ENCODE results near the gene RABEP2. TPM values are rescaled to one million over a fixed set of nuclear protein-coding genes. Genes with fewer than 3 reads are reported as not detected.

Gene RABEP2
- total RNA-seq, 1 experiment from 2014 or later = 13.4 TPM

DNA sequence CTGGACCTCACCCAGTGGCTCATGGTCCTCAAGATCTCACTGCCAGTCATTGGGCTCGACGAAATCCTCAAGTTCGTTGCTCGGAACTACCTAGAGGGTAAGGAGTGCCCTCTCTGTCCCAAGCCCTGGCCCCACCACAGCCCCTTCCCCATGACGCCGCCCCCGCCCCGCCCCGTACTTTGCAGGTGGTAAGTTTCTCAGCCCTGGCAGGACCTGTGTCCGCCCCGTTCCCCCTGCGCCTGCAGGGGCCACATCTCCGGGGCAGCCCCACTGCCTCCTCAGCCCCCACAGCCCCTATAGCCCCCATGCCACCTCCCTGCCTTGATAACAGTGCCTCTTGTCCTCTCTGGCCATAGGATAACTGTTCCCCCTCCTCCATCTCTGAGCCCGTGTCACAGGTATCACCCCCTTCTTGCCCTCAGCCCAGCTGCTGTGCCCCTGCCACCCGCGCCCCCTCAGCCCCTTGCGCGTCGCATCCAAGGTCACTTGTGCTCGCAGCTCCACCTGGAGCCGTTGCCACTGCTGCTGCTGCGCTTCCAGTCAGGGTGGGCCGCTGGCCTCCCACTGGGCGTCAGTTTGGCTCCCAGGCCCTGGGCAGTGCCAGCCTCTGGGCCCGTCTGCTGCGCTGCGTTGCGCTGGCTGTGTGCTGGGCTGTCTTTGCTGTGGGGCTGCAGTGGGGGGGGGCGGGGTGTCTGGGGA is 21.5 kb downstream of the RABEP2 start (continued):
- TF ChIP-seq, protein P1, sequence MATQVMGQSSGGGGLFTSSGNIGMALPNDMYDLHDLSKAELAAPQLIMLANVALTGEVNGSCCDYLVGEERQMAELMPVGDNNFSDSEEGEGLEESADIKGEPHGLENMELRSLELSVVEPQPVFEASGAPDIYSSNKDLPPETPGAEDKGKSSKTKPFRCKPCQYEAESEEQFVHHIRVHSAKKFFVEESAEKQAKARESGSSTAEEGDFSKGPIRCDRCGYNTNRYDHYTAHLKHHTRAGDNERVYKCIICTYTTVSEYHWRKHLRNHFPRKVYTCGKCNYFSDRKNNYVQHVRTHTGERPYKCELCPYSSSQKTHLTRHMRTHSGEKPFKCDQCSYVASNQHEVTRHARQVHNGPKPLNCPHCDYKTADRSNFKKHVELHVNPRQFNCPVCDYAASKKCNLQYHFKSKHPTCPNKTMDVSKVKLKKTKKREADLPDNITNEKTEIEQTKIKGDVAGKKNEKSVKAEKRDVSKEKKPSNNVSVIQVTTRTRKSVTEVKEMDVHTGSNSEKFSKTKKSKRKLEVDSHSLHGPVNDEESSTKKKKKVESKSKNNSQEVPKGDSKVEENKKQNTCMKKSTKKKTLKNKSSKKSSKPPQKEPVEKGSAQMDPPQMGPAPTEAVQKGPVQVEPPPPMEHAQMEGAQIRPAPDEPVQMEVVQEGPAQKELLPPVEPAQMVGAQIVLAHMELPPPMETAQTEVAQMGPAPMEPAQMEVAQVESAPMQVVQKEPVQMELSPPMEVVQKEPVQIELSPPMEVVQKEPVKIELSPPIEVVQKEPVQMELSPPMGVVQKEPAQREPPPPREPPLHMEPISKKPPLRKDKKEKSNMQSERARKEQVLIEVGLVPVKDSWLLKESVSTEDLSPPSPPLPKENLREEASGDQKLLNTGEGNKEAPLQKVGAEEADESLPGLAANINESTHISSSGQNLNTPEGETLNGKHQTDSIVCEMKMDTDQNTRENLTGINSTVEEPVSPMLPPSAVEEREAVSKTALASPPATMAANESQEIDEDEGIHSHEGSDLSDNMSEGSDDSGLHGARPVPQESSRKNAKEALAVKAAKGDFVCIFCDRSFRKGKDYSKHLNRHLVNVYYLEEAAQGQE (IDR thresholded peaks at IDR 0.05; ENCODE audit: low read depth) = no peak

DNA sequence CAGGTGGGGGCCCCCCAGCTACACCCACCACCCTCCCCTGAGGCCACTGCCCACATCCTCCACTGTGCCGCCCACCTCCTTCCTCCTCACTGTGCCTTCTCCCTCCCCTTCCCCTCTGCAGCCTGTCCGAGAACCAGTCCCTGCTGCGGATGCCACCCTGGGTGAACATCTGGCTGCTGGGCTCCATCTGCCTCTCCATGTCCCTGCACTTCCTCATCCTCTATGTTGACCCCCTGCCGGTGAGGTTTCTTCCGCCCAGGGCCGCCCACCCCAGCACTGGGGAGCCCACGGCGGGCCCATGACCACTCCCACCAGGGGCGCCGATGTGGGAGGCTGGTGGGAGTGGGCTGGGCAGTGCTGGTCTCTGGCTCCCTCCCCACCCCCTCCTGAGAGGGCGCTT is 22.1 kb downstream of the RABEP2 start:
- no peak for ATAC-seq
- POLR2A ChIA-PET = no interaction called here

More for the DNA sequence above, 22.1 kb downstream of the RABEP2 start:
- no peaks in the 10 kb centered on the region for H3K9me3 ChIP-seq (ENCODE audit: control insufficient read depth in 1 of 2, insufficient read depth in 1 of 2, low read depth in 1 of 2, low read length in 2 of 2)
- CTCF ChIA-PET = no interaction called here
- RAD21 ChIA-PET (ENCODE audit: low non-redundant PET in 1 of 2, low total read pairs in 2 of 2, uncharacterized antibody in 2 of 2, unreplicated experiment in 2 of 2) = no interaction called here
- intact Hi-C loops (cut with micrococcal nuclease) = no loop called here
- no peaks in the 10 kb centered on the region for H3K27me3 ChIP-seq (ENCODE audit: insufficient read depth, low read length)
- H3K9me2 ChIP-seq (ENCODE audit: insufficient read depth) = no peaks in the 10 kb centered on the region
- no peak overlapping the region for H2AFZ ChIP-seq (ENCODE audit: low read depth, low read length, poor library complexity, severe bottlenecking)
- no peak for DNase-seq (ENCODE audit: low read depth, low spot score)
- peaks cover 5 to 12% of the 10 kb centered on the region in 2 experiments; a peak in 3 of 4 replicates for H3K4me1 ChIP-seq (ENCODE audit: control insufficient read depth in 1 of 2, insufficient read depth in 2 of 2, low read length in 2 of 2)
- no TSS peak for BruUV-seq (replicated peaks)
- H4K20me1 ChIP-seq (ENCODE audit: insufficient read depth) = no peaks in the 10 kb centered on the region
- TF ChIP-seq, protein P2, sequence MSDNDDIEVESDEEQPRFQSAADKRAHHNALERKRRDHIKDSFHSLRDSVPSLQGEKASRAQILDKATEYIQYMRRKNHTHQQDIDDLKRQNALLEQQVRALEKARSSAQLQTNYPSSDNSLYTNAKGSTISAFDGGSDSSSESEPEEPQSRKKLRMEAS (IDR thresholded peaks at IDR 0.05) = no peak
- TF ChIP-seq SP1 (IDR thresholded peaks at IDR 0.05; ENCODE audit: low read depth) (no peak), EZH2phosphoT487 (IDR thresholded peaks at IDR 0.05; ENCODE audit: borderline replicate concordance) (no peak), FOSL1 (IDR thresholded peaks at IDR 0.05; ENCODE audit: low read depth) (no peak), POLR2AphosphoS5 (IDR thresholded peaks at IDR 0.05; ENCODE audit: low read depth, low read length) (no peak), SIN3A (IDR thresholded peaks at IDR 0.05; ENCODE audit: low read depth) (no peak), TCF7L2 (IDR thresholded peaks at IDR 0.05; ENCODE audit: borderline replicate concordance, extremely low read depth, insufficient read depth, insufficient read length) (no peak), CEBPB (IDR thresholded peaks at IDR 0.05; ENCODE audit: low read depth) (no peak), ZFX (IDR thresholded peaks at IDR 0.05) (no peak), CBX3 (IDR thresholded peaks at IDR 0.05; ENCODE audit: low read depth) (no peak), SRF (IDR thresholded peaks at IDR 0.05; ENCODE audit: low read depth) (no peak), EGR1 (IDR thresholded peaks at IDR 0.05; ENCODE audit: low read depth) (no peak), ELF1 (IDR thresholded peaks at IDR 0.05; ENCODE audit: borderline replicate concordance, low read depth) (no peak)
- TF ChIP-seq, protein P3, sequence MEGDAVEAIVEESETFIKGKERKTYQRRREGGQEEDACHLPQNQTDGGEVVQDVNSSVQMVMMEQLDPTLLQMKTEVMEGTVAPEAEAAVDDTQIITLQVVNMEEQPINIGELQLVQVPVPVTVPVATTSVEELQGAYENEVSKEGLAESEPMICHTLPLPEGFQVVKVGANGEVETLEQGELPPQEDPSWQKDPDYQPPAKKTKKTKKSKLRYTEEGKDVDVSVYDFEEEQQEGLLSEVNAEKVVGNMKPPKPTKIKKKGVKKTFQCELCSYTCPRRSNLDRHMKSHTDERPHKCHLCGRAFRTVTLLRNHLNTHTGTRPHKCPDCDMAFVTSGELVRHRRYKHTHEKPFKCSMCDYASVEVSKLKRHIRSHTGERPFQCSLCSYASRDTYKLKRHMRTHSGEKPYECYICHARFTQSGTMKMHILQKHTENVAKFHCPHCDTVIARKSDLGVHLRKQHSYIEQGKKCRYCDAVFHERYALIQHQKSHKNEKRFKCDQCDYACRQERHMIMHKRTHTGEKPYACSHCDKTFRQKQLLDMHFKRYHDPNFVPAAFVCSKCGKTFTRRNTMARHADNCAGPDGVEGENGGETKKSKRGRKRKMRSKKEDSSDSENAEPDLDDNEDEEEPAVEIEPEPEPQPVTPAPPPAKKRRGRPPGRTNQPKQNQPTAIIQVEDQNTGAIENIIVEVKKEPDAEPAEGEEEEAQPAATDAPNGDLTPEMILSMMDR (IDR thresholded peaks at IDR 0.05 in 2 of 3, conservative IDR thresholded peaks at IDR 0.05 in 1 of 3; ENCODE audit: borderline replicate concordance in 1 of 3, insufficient read depth in 1 of 3, low read depth in 2 of 3, low read length in 2 of 3) = no peak
- TF ChIP-seq, protein P4, sequence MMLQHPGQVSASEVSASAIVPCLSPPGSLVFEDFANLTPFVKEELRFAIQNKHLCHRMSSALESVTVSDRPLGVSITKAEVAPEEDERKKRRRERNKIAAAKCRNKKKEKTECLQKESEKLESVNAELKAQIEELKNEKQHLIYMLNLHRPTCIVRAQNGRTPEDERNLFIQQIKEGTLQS (IDR thresholded peaks at IDR 0.05) = no peak
- H3K79me2 ChIP-seq (ENCODE audit: insufficient read depth, low read length) = no peaks in the 10 kb centered on the region
- H3K36me3 ChIP-seq (ENCODE audit: control insufficient read depth in 1 of 2, insufficient read depth in 2 of 2, low read length in 2 of 2) = no peaks in the 10 kb centered on the region
- H3K9ac ChIP-seq (ENCODE audit: low read length) = no peak overlapping the region
- H3K4me2 ChIP-seq (ENCODE audit: low read length) = no peak overlapping the region
- no peak overlapping the region for H3K27ac ChIP-seq (ENCODE audit: low read depth, low read length)
- no peak overlapping the region for H3K4me3 ChIP-seq (replicated peaks in 1 of 2; ENCODE audit: low read depth in 1 of 2, low read length in 2 of 2)

Measured in HCT116 (cell line).